ENCODE results near the gene TNPO1.
A peak's percentile ranks its signal among the peaks of the same experiment; 100 is the strongest.

Gene TNPO1

DNA sequence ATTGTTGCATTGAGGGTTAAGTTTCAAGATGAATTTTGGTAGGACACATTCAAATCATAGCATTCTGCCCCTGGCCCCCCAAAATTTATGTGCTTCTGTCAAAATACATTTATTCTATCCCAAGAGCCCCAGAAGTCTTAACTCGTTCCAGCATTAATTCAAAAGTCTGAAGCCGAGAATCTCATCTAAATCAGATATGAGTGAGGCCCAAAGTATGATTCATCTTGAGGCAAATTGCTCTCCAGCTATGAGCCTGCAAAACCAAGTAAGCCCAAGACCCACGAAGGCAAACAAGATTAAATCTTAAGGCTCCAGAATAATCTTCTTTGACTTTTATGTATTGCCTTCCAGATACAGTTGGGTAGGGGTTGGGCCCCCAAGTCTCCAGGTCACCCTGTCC lies 19.2 kb downstream of the TNPO1 start:
- no peak overlapping the region for H3K4me3 Mint-ChIP-seq
- H3K9me3 Mint-ChIP-seq, result no peaks in the 10 kb centered on the region
- TF ChIP-seq CTCF (IDR thresholded peaks at IDR 0.05; ENCODE audit: unreplicated experiment in 3 of 3), result no peak
- peaks cover 52% of the 10 kb centered on the region for H3K4me1 Mint-ChIP-seq
- H3K27ac Mint-ChIP-seq, result no peak overlapping the region
- H3K36me3 Mint-ChIP-seq (ENCODE audit: low read depth), result peaks cover 9% of the 10 kb centered on the region
- no peaks in the 10 kb centered on the region for H3K27me3 Mint-ChIP-seq (ENCODE audit: low read depth)

DNA sequence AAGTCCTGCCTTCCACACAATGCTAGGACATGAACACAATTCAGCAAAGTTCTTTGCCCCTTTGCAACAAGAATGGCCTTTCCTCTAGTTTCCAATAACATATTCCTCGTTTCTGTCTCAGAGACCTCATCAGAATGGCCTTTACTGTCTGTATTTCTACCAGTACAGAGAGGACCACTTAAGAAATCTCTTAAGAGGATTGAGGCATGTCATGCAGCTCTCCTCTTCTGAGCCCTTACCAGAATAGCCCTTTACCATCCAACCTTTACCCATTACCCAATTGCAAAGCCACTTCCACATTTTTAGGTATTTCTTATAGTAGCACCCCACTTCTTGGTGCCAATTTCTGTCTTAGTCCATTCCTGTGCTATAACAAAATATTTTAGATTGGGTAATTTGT lies 20.3 kb downstream of the TNPO1 start:
- H3K36me3 Mint-ChIP-seq (ENCODE audit: low read depth), result peaks cover 9% of the 10 kb centered on the region
- H3K27ac Mint-ChIP-seq, result no peak overlapping the region
- H3K9me3 Mint-ChIP-seq, result no peaks in the 10 kb centered on the region
- no peak for TF ChIP-seq CTCF (IDR thresholded peaks at IDR 0.05; ENCODE audit: unreplicated experiment in 3 of 3)
- H3K27me3 Mint-ChIP-seq (ENCODE audit: low read depth), result no peaks in the 10 kb centered on the region
- H3K4me1 Mint-ChIP-seq, result peaks cover 52% of the 10 kb centered on the region
- H3K4me3 Mint-ChIP-seq, result no peak overlapping the region

DNA sequence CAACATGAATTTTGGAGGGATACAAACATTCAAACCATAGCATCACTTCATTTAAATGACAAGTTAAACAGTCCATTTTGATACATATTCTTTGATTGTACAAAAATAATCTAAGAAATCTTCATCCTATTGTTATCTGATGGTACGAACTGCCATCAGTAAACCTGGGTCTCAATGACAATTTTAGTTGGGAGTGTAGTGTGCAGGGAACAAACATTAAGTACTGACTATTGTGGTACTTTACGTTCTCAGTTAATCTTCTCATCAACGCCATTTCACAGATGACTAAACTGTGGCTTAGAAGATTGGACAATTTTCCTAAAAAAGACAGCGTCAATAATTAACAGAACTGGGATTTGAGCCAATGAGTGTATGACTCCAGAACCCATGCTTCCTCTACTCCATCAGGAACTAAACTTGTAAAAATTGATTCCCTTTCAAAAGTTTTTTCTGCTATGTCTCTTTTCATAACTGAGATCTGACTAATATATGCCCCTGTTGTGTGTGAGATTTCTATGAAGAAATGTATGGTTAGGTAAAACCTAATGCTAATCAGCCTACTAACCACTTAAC lies 21.1 kb downstream of the TNPO1 start:
- TF ChIP-seq CTCF (IDR thresholded peaks at IDR 0.05; ENCODE audit: unreplicated experiment in 3 of 3), result no peak
- Mint-ChIP-seq H3K4me1 (peaks cover 47% of the 10 kb centered on the region), H3K27ac (no peak overlapping the region), H3K27me3 (ENCODE audit: low read depth) (no peaks in the 10 kb centered on the region), H3K9me3 (no peaks in the 10 kb centered on the region), H3K36me3 (ENCODE audit: low read depth) (peaks cover 9% of the 10 kb centered on the region), H3K4me3 (no peak overlapping the region)

- no peaks in the 10 kb centered on the region for H3K27me3 Mint-ChIP-seq (ENCODE audit: low read depth)
- H3K36me3 Mint-ChIP-seq (ENCODE audit: low read depth), result peaks cover 9% of the 10 kb centered on the region
- peaks cover 57% of the 10 kb centered on the region for H3K4me1 Mint-ChIP-seq
- no peak overlapping the region for H3K4me3 Mint-ChIP-seq
- no peaks in the 10 kb centered on the region for H3K9me3 Mint-ChIP-seq
- H3K27ac Mint-ChIP-seq, result no peak overlapping the region
- TF ChIP-seq CTCF (IDR thresholded peaks at IDR 0.05; ENCODE audit: unreplicated experiment in 3 of 3), result no peak
Observed at GRCh38 chr5:72840041-72840440, 23.6 kb downstream of the TNPO1 start.

DNA sequence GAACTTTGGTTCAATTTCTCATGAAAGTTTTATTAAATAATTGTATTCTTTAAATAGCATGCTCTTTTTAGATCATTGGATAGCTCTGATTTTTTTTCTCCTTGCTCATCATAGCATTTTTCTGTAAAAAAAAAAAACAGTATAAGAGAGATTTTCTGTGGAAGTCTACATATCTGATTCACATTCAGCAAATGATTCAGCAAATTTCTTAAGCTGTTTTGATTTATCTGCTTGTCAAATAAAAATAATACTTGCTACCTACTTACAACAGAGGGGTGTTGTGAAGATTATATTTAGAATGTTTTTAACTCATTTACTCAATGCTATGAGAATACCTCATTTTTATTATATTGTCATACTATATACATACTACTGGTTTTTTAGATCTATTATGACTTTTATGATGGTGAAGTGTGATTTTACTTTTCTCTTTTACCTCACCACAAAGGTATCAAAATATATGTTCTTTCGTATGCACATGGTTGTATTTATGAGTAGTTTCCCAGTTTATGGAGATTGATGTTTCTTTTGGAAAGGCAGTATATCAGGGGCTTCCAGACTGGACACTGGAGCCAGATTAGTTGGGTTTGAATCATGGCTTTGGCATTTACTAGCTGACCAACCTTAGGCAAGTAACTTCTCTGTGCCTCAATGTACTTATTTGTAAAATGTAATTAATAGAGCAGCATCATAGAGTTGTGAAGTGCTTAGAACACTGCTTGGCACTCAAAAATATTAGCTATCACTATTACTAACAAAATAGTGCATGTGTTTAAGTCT lies 25.5 kb downstream of the TNPO1 start:
- Mint-ChIP-seq H3K9me3 (no peaks in the 10 kb centered on the region), H3K27ac (no peak overlapping the region), H3K4me1 (peaks cover 55% of the 10 kb centered on the region), H3K36me3 (ENCODE audit: low read depth) (peaks cover 4% of the 10 kb centered on the region), H3K4me3 (no peak overlapping the region), H3K27me3 (ENCODE audit: low read depth) (no peaks in the 10 kb centered on the region)
- no peak for TF ChIP-seq CTCF (IDR thresholded peaks at IDR 0.05; ENCODE audit: unreplicated experiment in 3 of 3)

GRCh38 chr5:72842816-72843215 lies 26.4 kb downstream of the TNPO1 start:
- H3K9me3 Mint-ChIP-seq, result no peaks in the 10 kb centered on the region

More at GRCh38 chr5:72842816-72843215, 26.4 kb downstream of the TNPO1 start:
- peak overlapping the region in 1 of 3 experiments; percentile 8 for H3K27ac Mint-ChIP-seq
- no peak overlapping the region for H3K4me3 Mint-ChIP-seq
- peaks cover 4% of the 10 kb centered on the region for H3K36me3 Mint-ChIP-seq (ENCODE audit: low read depth)
- H3K27me3 Mint-ChIP-seq (ENCODE audit: low read depth), result no peaks in the 10 kb centered on the region
- TF ChIP-seq CTCF (IDR thresholded peaks at IDR 0.05; ENCODE audit: unreplicated experiment in 3 of 3), result no peak
- H3K4me1 Mint-ChIP-seq, result peaks cover 60% of the 10 kb centered on the region

Data from nephron (organoid).